ENCODE results near the gene MROH9.

MROH9 gene

DNA sequence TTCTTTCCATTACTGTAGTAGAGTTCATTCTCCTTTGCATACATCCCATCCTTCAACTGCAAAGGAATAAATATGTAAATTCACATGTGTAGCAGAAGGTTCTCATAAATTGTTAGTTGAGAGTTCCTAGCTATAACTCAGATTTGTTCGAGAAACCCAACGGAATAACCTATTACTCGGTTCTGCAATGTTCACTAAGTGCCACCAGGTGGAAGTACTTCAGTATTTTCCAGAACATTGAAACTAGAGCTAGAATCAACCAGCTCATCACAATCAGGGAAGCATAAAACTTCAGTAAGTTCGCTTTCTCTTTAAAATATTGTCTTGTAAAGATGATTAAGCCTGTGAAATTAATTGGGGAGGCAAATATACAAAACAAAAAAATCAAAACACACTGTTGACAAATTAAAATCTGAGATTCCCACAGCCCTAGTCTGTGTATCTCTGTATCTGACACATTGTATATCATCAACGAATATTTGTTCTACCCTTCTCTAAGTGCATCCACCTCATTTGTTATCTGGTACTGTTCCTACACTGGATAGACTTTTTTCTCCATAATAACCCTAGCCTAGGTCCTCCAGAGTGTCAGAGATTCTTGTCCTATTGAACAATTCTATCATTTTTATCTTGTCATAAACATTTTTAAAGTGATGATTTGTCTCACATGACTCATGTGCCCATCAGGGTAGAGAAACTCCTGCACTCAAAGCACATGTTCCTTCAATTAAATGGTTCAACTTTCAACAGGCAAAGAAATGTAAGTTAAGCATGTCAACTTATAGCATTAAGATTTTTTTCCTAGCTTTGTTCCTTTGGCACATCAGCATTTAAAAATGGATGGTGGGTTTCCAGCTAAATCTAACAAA is 31.9 kb downstream of the MROH9 start:
- DNase-seq = no peak

- no peak for DNase-seq
Observed at GRCh38 chr1:170970256-170970655, 34.9 kb downstream of the MROH9 start.

DNA sequence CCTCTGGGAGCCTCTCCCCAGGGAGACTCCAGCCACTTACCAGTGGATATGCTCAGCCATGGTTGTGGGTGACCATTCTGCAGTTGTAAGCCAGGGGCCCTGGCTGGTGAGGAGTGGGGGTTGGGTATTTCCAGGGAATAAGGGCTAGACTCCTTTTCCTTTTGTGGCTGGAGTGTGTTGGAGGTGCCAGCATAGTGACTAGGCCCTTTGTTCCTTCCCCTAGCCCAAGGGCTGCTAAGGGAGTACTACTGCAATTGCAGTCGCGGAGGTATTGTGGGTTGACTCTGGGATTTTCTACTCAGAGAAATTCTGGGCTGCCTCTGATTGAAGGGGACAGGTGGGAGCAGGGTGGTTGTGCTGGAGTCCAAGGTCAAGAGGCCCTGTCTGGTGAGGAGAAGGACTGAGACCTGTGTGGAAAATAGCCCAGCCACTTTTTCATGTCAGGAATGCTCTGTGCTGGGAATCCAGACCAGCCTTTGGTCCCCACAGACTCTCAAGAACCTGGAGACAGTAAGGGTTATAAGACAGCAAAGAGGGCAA is 43.1 kb downstream of the MROH9 start:
- DNase-seq = no peak

DNA sequence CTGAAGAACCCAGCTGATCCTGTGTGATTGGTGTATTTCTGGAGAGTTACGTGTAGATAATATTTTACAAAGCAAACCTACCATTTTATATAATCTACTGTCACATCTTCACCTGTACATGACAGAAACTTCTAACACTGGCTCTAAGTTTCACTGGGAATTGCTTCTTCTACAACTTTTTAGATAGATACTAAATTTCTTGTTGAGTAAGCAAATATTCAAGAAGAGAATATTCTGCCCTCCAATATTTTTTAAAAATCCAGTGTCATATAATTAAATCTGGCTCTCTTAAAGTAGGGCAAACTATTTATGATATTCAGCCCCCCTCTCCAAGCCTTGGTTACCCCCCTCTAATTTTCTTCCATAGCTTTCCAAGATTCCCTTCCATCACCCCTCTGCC is 50.1 kb downstream of the MROH9 start:
- DNase-seq = no peak

DNA sequence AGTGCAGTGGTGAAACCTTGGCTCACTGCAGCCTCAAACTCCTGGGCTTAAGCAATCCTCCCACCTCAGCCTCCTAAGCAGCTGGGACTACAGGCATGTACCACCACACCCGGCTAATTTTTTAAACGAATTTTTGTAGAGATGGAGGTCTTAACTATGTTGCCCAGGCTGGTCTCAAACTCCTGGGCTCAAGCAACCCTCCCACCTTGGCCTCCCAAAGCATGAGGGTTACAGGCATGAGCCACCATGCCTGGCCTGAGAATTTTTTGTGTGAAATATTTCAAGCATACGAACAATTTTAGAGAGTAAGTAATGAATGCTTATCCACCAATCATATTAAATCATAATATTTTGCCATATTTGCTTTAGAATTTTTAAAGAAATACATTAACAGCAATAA is 51.6 kb downstream of the MROH9 start:
- DNase-seq = no peak

GRCh38 chr1:170987424-170987823 is 52.1 kb downstream of the MROH9 start:
- DNase-seq = no peak

GRCh38 chr1:170993151-170993550 is 57.8 kb downstream of the MROH9 start:
- DNase-seq = no peak

- DNase-seq = no peak
Observed at GRCh38 chr1:170993717-170994116, 58.4 kb downstream of the MROH9 start.

DNA sequence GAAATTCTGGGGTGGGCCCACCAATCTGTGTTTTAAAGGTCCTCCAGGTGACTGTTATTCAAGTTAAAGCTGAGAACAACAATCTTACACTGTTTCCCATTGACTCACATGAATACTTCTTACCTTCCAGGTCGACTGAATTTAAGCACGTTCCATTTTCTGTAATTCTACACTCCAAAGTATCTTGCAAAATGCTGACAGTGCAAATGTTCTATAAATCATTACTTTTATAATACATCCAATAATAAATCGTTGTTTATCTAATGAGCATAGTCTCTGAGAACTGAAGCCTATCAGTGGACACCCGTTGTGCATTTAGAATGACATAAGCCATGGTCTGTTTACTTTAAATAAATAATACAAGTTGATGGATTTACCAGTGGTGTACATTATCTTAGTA is 79.5 kb downstream of the MROH9 start:
- DNase-seq = no peak

GRCh38 chr1:171017426-171017825 is 82.1 kb downstream of the MROH9 start:
- DNase-seq = no peak

DNA sequence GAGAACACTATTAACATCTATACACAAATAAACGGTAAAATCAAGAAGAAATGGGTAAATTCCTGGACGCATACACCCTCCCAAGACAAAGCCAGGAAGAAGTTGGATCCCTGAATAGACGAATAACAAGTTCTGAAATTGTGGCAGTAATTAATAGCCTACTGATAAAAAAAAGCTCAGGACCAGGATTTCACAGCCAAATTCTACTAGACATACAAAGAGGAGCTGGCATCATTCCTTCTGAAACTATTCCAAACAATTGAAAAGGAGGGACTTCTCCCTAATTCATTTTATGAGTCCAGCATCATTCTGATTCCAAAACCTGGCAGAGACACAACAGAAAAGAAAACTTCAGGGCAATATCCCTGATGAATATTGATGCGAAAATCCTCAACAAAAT is 84.6 kb downstream of the MROH9 start:
- DNase-seq = no peak

GRCh38 chr1:171032822-171033702 is 97.7 kb downstream of the MROH9 start:
- no peak for DNase-seq

DNA sequence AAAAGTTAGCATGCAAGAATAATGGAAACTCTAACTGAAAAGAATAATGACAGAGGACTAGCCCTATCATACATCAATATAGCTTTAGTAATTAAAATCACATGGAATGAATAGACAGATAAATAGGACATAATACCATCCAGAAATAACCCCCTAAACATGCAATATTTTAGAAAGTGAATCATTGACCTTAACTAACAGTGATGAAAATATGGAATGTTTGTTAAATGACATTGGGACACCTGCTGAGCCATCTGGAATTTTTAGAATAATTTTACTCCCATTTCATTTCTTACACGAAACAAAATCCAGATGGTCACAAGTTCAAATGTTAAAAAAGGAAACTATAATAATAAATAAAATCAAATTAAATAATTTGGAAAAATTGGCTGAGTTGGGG is 102.3 kb downstream of the MROH9 start:
- no peak for DNase-seq

DNA sequence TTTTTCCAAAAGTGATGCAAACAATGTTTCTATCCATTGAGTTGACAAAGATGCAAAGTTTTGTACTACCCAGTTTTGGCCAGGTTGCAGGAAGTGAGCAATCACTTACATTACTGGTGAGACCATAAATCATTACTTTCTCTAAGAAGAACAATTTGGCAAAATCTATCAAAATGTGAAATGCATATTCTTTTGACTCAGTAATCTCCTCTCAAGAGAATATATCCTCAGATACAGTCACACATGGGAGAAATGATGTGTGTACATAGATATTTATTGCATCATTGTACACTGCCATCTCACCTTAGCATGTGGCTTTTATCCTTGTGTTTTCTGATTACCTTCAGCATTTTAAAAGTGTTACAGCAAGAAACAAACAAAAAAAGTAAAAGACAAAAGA is 103.0 kb downstream of the MROH9 start:
- DNase-seq = no peak

DNA sequence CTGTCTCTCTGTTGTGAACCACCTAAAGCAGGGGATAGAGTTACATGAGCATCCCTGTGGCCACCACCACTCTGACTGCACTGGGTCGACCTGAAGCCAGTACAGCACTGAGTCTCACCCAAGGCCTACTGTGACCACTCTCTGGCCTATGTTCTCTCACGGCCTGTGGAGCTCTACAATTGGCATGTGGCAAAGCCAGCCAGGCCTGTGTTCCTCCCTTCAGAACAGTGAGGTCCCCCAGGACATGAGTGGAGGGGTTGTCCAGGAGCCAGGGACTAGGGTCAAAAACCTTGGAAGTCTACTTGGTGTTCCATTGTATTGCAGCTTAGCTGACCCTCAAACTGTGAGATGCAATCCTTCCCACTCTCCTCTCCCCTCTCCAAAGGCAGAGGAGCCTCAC is 112.7 kb downstream of the MROH9 start:
- no peak for DNase-seq

GRCh38 chr1:171052977-171053376 is 117.6 kb downstream of the MROH9 start:
- no peak for DNase-seq

GRCh38 chr1:171055966-171056643 is 120.8 kb downstream of the MROH9 start:
- DNase-seq = no peak

GRCh38 chr1:171061425-171062143 is 126.2 kb downstream of the MROH9 start:
- no peak for DNase-seq

- DNase-seq = no peak
Observed at GRCh38 chr1:171062902-171063301, 127.6 kb downstream of the MROH9 start.

GRCh38 chr1:171075041-171075440 is 139.7 kb downstream of the MROH9 start:
- no peak for DNase-seq

DNA sequence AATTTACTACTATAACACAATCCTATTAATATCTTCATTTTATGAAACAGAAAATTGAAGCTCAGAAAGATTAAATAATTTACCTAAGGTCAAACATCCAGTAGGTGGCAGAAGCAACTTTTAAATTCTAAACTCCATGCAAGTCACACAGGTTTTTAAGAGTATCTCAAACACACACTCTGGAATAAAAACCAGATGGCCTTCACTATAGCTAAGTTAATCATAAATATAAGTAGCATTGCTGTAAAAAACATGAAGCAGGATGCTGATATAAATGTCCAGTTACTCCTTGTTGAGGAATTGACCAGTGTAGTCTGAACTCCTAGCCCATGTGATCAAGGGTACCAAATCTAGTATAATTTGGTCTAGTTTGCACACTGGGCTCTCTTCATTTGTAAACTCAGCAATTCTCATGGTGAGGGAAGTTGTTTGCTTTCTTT is 146.0 kb downstream of the MROH9 start:
- DNase-seq = no peak

- no peak for DNase-seq
Observed at GRCh38 chr1:171081763-171082201, 146.4 kb downstream of the MROH9 start.
